Neural progenitor cell (in vitro differentiated cells): ENCODE data around the gene MTRF1L. TPM values are rescaled to one million over a fixed set of nuclear protein-coding genes. Genes with fewer than 3 reads are reported as not detected.
A peak's percentile ranks its signal among the peaks of the same experiment; 100 is the strongest.

ENCODE experiments used
- DNase-seq: peaks from one replicate; pipeline ENCODE4 v3.0.0-alpha.2; 2016; ENCODE audit warnings: low spot score
- H2AFZ ChIP-seq: fragments of 200-600 bp; sonication (generic); replicated peaks from 2 replicates; pipeline ENCODE4 v1.6.1; 2016; ENCODE audit warnings: antibody characterized with exemption
- H3F3A ChIP-seq: fragments of 200-600 bp; sonication (generic); 2 replicates; pipeline ENCODE4 v1.6.1; 2016; ENCODE audit warnings: antibody characterized with exemption, low read depth
- H3K27ac ChIP-seq: fragments of 200-600 bp; sonication (generic); 2 replicates; pipeline ENCODE4 v1.5.1; 2016; ENCODE audit warnings: mild to moderate bottlenecking
- H3K27me3 ChIP-seq: fragments of 200-600 bp; sonication (generic); 2 replicates; pipeline ENCODE4 v1.6.1; 2016; ENCODE audit warnings: mild to moderate bottlenecking, moderate library complexity
- H3K36me3 ChIP-seq: fragments of 200-600 bp; sonication (generic); 2 replicates; pipeline ENCODE4 v1.5.1; 2016
- H3K4me1 ChIP-seq: fragments of 200-600 bp; sonication (generic); 2 replicates; pipeline ENCODE4 v1.6.1; 2016; ENCODE audit warnings: mixed run types
- H3K4me2 ChIP-seq: fragments of 200-600 bp; sonication (generic); 2 replicates; pipeline ENCODE4 v1.6.1; 2016
- H3K4me3 ChIP-seq: fragments of 200-600 bp; sonication (generic); 2 replicates; pipeline ENCODE4 v1.5.1; 2016
- H3K79me2 ChIP-seq: fragments of 200-600 bp; sonication (generic); 2 replicates; pipeline ENCODE4 v1.6.1; 2016; ENCODE audit warnings: low read depth
- H3K9ac ChIP-seq: fragments of 200-600 bp; sonication (generic); 2 replicates; pipeline ENCODE4 v1.6.1; 2016
- H3K9me3 ChIP-seq: fragments of 200-600 bp; sonication (generic); 2 replicates; pipeline ENCODE4 v1.5.1; 2016; ENCODE audit warnings: low read depth
- H4K20me1 ChIP-seq: fragments of 200-600 bp; sonication (generic); 2 replicates; pipeline ENCODE4 v1.6.1; 2016; ENCODE audit warnings: low read depth
- H3K27ac Mint-ChIP-seq: 3 replicates; pipeline ENCODE4 v1.8.0; 2021; ENCODE audit warnings: mixed read lengths
- H3K27me3 Mint-ChIP-seq: 2 replicates; pipeline ENCODE4 v1.8.0; 2022; ENCODE audit warnings: low read depth, mild to moderate bottlenecking, inconsistent platforms, moderate library complexity, mixed read lengths; ENCODE audit not compliant: insufficient read depth
- H3K36me3 Mint-ChIP-seq: 3 replicates; pipeline ENCODE4 v1.8.0; 2021; ENCODE audit warnings: mixed read lengths
- H3K4me1 Mint-ChIP-seq: 3 replicates; pipeline ENCODE4 v1.8.0; 2021; ENCODE audit warnings: mixed read lengths
- H3K4me3 Mint-ChIP-seq: 3 replicates; pipeline ENCODE4 v1.8.0; 2021; ENCODE audit warnings: mild to moderate bottlenecking, moderate library complexity, mixed read lengths
- H3K9me3 Mint-ChIP-seq: 3 replicates; pipeline ENCODE4 v1.8.0; 2020; ENCODE audit warnings: mixed read lengths
- CTCF ChIP-seq: fragments of 200-600 bp; sonication (generic); IDR thresholded peaks from 2 replicates; pipeline ENCODE4 v1.5.1; 2017; ENCODE audit warnings: antibody characterized with exemption, mild to moderate bottlenecking
- EZH2 ChIP-seq: fragments of 200-600 bp; sonication (generic); IDR thresholded peaks from 2 replicates; pipeline ENCODE4 v1.6.1; 2017; ENCODE audit warnings: antibody characterized with exemption, mild to moderate bottlenecking, moderate library complexity
- EZH2phosphoT487 ChIP-seq: fragments of 200-600 bp; sonication (generic); IDR thresholded peaks from 2 replicates; pipeline ENCODE4 v1.6.1; 2017; ENCODE audit warnings: antibody characterized with exemption
- total RNA-seq: library from RNA; depleted of rRNA; stranded (reverse); fragments of >200 nt; gene quantifications from 2 replicates; pipeline ENCODE4 v1.2.3, GENCODE V29; 2015; ENCODE audit warnings: low replicate concordance

The MTRF1L gene
- total RNA-seq, 1 donor from 2014 or later = 29.0 TPM

GRCh38 chr6:152952866-152953509, 49.5 kb downstream of the MTRF1L start:
- DNase-seq = peak; percentile 37
- H3K27ac Mint-ChIP-seq = no peak overlapping the region
- H4K20me1 ChIP-seq = no peaks in the 10 kb centered on the region
- peaks cover 2% of the 10 kb centered on the region for H3K27me3 Mint-ChIP-seq
- H2AFZ ChIP-seq = no peak overlapping the region
- H3K9me3 ChIP-seq = no peaks in the 10 kb centered on the region
- no peaks in the 10 kb centered on the region for H3K79me2 ChIP-seq
- H3K4me1 Mint-ChIP-seq = no peaks in the 10 kb centered on the region
- H3K4me3 ChIP-seq = no peak overlapping the region
- H3K9ac ChIP-seq = no peak overlapping the region
- H3K27me3 ChIP-seq = no peaks in the 10 kb centered on the region
- H3F3A ChIP-seq = no peaks in the 10 kb centered on the region
- H3K36me3 Mint-ChIP-seq = no peaks in the 10 kb centered on the region
- no peaks in the 10 kb centered on the region for H3K9me3 Mint-ChIP-seq
- no peak overlapping the region for H3K4me2 ChIP-seq
- TF ChIP-seq EZH2phosphoT487 (no peak), EZH2 (no peak), CTCF (peak; percentile 75)
- H3K4me1 ChIP-seq = no peaks in the 10 kb centered on the region
- H3K27ac ChIP-seq = no peak overlapping the region
- no peak overlapping the region for H3K4me3 Mint-ChIP-seq
- H3K36me3 ChIP-seq = no peaks in the 10 kb centered on the region

DNA sequence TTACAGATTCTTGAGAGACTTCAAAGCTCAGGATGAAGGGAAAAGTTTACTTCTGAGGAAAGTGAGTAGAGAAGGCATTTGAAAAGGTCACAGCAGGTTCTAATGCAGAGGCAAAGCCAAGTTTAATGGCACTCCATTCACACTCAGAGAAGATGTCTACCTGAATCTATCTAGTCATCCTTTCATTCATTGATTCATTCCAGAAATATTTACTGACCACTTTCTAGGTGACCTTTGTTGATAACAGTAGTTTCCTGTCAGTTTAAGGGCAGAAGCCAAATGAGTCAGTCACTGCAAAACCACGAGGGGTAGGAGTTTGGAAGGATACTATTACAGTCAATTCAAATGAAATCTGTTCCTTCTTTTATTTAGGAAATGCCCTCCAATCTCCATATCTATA, 50.5 kb downstream of the MTRF1L start:
- H3K9ac ChIP-seq = no peak overlapping the region
- no peaks in the 10 kb centered on the region for H4K20me1 ChIP-seq
- H3K4me2 ChIP-seq = no peak overlapping the region
- H3K79me2 ChIP-seq = no peaks in the 10 kb centered on the region
- TF ChIP-seq EZH2 (no peak), EZH2phosphoT487 (no peak), CTCF (no peak)
- H3K36me3 ChIP-seq = no peaks in the 10 kb centered on the region
- Mint-ChIP-seq H3K27me3 (no peaks in the 10 kb centered on the region), H3K4me3 (no peak overlapping the region), H3K36me3 (no peaks in the 10 kb centered on the region), H3K27ac (no peak overlapping the region), H3K4me1 (no peaks in the 10 kb centered on the region), H3K9me3 (no peaks in the 10 kb centered on the region)
- H3K4me3 ChIP-seq = no peak overlapping the region
- no peak overlapping the region for H2AFZ ChIP-seq
- H3F3A ChIP-seq = no peaks in the 10 kb centered on the region
- no peaks in the 10 kb centered on the region for H3K4me1 ChIP-seq
- H3K27ac ChIP-seq = no peak overlapping the region
- DNase-seq = no peak
- H3K9me3 ChIP-seq = no peaks in the 10 kb centered on the region
- H3K27me3 ChIP-seq = no peaks in the 10 kb centered on the region

GRCh38 chr6:152950240-152950639, 52.3 kb downstream of the MTRF1L start:
- Mint-ChIP-seq H3K36me3 (no peaks in the 10 kb centered on the region), H3K4me3 (no peak overlapping the region), H3K9me3 (no peaks in the 10 kb centered on the region), H3K4me1 (no peaks in the 10 kb centered on the region), H3K27me3 (no peaks in the 10 kb centered on the region), H3K27ac (no peak overlapping the region)
- Histone ChIP-seq H3K36me3 (no peaks in the 10 kb centered on the region), H3K27ac (no peak overlapping the region), H3K79me2 (no peaks in the 10 kb centered on the region), H3K4me1 (no peaks in the 10 kb centered on the region), H3F3A (no peaks in the 10 kb centered on the region), H3K4me2 (no peak overlapping the region), H3K9me3 (no peaks in the 10 kb centered on the region), H4K20me1 (no peaks in the 10 kb centered on the region), H3K27me3 (no peaks in the 10 kb centered on the region), H3K9ac (no peak overlapping the region), H3K4me3 (no peak overlapping the region), H2AFZ (no peak overlapping the region)
- TF ChIP-seq EZH2phosphoT487 = no peak
- no peak for TF ChIP-seq EZH2
- no peak for TF ChIP-seq CTCF
- no peak for DNase-seq
